ENCODE data around the gene PICALM.

GRCh38 chr11:86087256-86087655 is 18.4 kb upstream of the PICALM start:
- no peak for TF ChIP-seq CSRNP3 (CRISPR knock-in tag; IDR thresholded peaks at IDR 0.05)
- TF ChIP-seq ESRRG (CRISPR knock-in tag; IDR thresholded peaks at IDR 0.05) = no peak
- TF ChIP-seq ZFP30 (CRISPR knock-in tag; IDR thresholded peaks at IDR 0.05) = no peak
- TF ChIP-seq RARB (CRISPR knock-in tag; IDR thresholded peaks at IDR 0.05) = no peak
- TF ChIP-seq ZNF565 (CRISPR knock-in tag; conservative IDR thresholded peaks at IDR 0.05; ENCODE audit: low read depth) = no peak
- no peak for TF ChIP-seq PATZ1 (CRISPR knock-in tag; IDR thresholded peaks at IDR 0.05; ENCODE audit: borderline replicate concordance)
- TF ChIP-seq ISL1 (CRISPR knock-in tag; IDR thresholded peaks at IDR 0.05) = no peak
- no peak for TF ChIP-seq ARNTL (CRISPR knock-in tag; IDR thresholded peaks at IDR 0.05; ENCODE audit: borderline replicate concordance, low read depth)
- TF ChIP-seq ZFP3 (CRISPR knock-in tag; IDR thresholded peaks at IDR 0.05) = no peak
- no peak for TF ChIP-seq ZNF8 (CRISPR knock-in tag; IDR thresholded peaks at IDR 0.05)

Measured in SK-N-SH treated with all-trans-retinoic acid at 6 μM for 48 hours (cell line).